ENCODE data around the gene PGLYRP1.

PGLYRP1 gene

GRCh38 chr19:46014534-46014933, 8.3 kb downstream of the PGLYRP1 start:
- TF ChIP-seq TEAD4 (IDR thresholded peaks at IDR 0.05): no peak
- TF ChIP-seq YY1 (IDR thresholded peaks at IDR 0.05; ENCODE audit: low read depth): no peak
- no peak for TF ChIP-seq TAF1 (IDR thresholded peaks at IDR 0.05; ENCODE audit: low read depth)
- no peak for TF ChIP-seq CEBPB (IDR thresholded peaks at IDR 0.05)
- TF ChIP-seq TCF12 (IDR thresholded peaks at IDR 0.05; ENCODE audit: low read depth): no peak
- no peak for TF ChIP-seq MAX (IDR thresholded peaks at IDR 0.05)
- TF ChIP-seq EGR1 (IDR thresholded peaks at IDR 0.05): no peak
- TF ChIP-seq NFIC (IDR thresholded peaks at IDR 0.05): no peak
- TF ChIP-seq ZBTB7A (IDR thresholded peaks at IDR 0.05; ENCODE audit: low read depth): no peak
- no peak for TF ChIP-seq FOXM1 (IDR thresholded peaks at IDR 0.05; ENCODE audit: borderline replicate concordance, low read depth)
- TF ChIP-seq REST (IDR thresholded peaks at IDR 0.05; ENCODE audit: low read depth): no peak
- TF ChIP-seq USF1 (IDR thresholded peaks at IDR 0.05): no peak
- no peak for TF ChIP-seq CREB1 (IDR thresholded peaks at IDR 0.05; ENCODE audit: low read depth)
- TF ChIP-seq RAD21 (IDR thresholded peaks at IDR 0.05; ENCODE audit: low read depth): no peak
- no peak for TF ChIP-seq EP300 (IDR thresholded peaks at IDR 0.05; ENCODE audit: borderline replicate concordance)

- TF ChIP-seq FOXM1 (IDR thresholded peaks at IDR 0.05; ENCODE audit: borderline replicate concordance, low read depth): no peak
- no peak for TF ChIP-seq REST (IDR thresholded peaks at IDR 0.05; ENCODE audit: low read depth)
- TF ChIP-seq EP300 (IDR thresholded peaks at IDR 0.05; ENCODE audit: borderline replicate concordance): no peak
- peak; percentile 64 for TF ChIP-seq RAD21 (IDR thresholded peaks at IDR 0.05; ENCODE audit: low read depth)
Measured at GRCh38 chr19:46009530-46010510, 13.0 kb downstream of the PGLYRP1 start.

- TF ChIP-seq USF1 (IDR thresholded peaks at IDR 0.05): no peak
- no peak for TF ChIP-seq CREB1 (IDR thresholded peaks at IDR 0.05; ENCODE audit: low read depth)
- no peak for TF ChIP-seq FOXM1 (IDR thresholded peaks at IDR 0.05; ENCODE audit: borderline replicate concordance, low read depth)
- no peak for TF ChIP-seq CEBPB (IDR thresholded peaks at IDR 0.05)
- TF ChIP-seq TCF12 (IDR thresholded peaks at IDR 0.05; ENCODE audit: low read depth): no peak
- no peak for TF ChIP-seq EGR1 (IDR thresholded peaks at IDR 0.05)
- TF ChIP-seq TAF1 (IDR thresholded peaks at IDR 0.05; ENCODE audit: low read depth): no peak
- no peak for TF ChIP-seq RAD21 (IDR thresholded peaks at IDR 0.05; ENCODE audit: low read depth)
- TF ChIP-seq MAX (IDR thresholded peaks at IDR 0.05): no peak
- no peak for TF ChIP-seq NFIC (IDR thresholded peaks at IDR 0.05)
- no peak for TF ChIP-seq YY1 (IDR thresholded peaks at IDR 0.05; ENCODE audit: low read depth)
- TF ChIP-seq TEAD4 (IDR thresholded peaks at IDR 0.05): no peak
- no peak for TF ChIP-seq EP300 (IDR thresholded peaks at IDR 0.05; ENCODE audit: borderline replicate concordance)
- no peak for TF ChIP-seq ZBTB7A (IDR thresholded peaks at IDR 0.05; ENCODE audit: low read depth)
- no peak for TF ChIP-seq REST (IDR thresholded peaks at IDR 0.05; ENCODE audit: low read depth)
Measured at GRCh38 chr19:46006411-46006810, 16.4 kb downstream of the PGLYRP1 start.

- no peak for TF ChIP-seq RAD21 (IDR thresholded peaks at IDR 0.05; ENCODE audit: low read depth)
- no peak for TF ChIP-seq TCF12 (IDR thresholded peaks at IDR 0.05; ENCODE audit: low read depth)
- no peak for TF ChIP-seq FOXM1 (IDR thresholded peaks at IDR 0.05; ENCODE audit: borderline replicate concordance, low read depth)
- no peak for TF ChIP-seq MAX (IDR thresholded peaks at IDR 0.05)
- TF ChIP-seq TEAD4 (IDR thresholded peaks at IDR 0.05): no peak
- TF ChIP-seq CEBPB (IDR thresholded peaks at IDR 0.05): no peak
- TF ChIP-seq EP300 (IDR thresholded peaks at IDR 0.05; ENCODE audit: borderline replicate concordance): no peak
- TF ChIP-seq USF1 (IDR thresholded peaks at IDR 0.05): no peak
- no peak for TF ChIP-seq TAF1 (IDR thresholded peaks at IDR 0.05; ENCODE audit: low read depth)
- TF ChIP-seq EGR1 (IDR thresholded peaks at IDR 0.05): no peak
- TF ChIP-seq ZBTB7A (IDR thresholded peaks at IDR 0.05; ENCODE audit: low read depth): no peak
- TF ChIP-seq REST (IDR thresholded peaks at IDR 0.05; ENCODE audit: low read depth): no peak
- TF ChIP-seq NFIC (IDR thresholded peaks at IDR 0.05): no peak
- no peak for TF ChIP-seq CREB1 (IDR thresholded peaks at IDR 0.05; ENCODE audit: low read depth)
- no peak for TF ChIP-seq YY1 (IDR thresholded peaks at IDR 0.05; ENCODE audit: low read depth)
Measured at GRCh38 chr19:46002678-46003275, 20.1 kb downstream of the PGLYRP1 start.

All from Ishikawa (cell line).